Measurements from ENCODE around the gene OR5M8.

The OR5M8 gene

GRCh38 chr11:56491270-56491669 is at the start of gene OR5M8:
OR5M8 (minus strand) TSS chr11:56491370; CDS start chr11:56491370, 0 bp downstream.
- DNase-seq: no peak

GRCh38 chr11:56533054-56533740 is 42.0 kb upstream of the OR5M8 start:
- DNase-seq: no peak

- DNase-seq: no peak
These were observed 40.7 kb upstream of the OR5M8 start for GRCh38 chr11:56531856-56532255.

GRCh38 chr11:56522008-56522407 is 30.8 kb upstream of the OR5M8 start:
- peak in 1 of 2 experiments; percentile 5 for DNase-seq

GRCh38 chr11:56513280-56513679 is 22.1 kb upstream of the OR5M8 start:
- no peak for DNase-seq

- no peak for DNase-seq
These were observed 18.3 kb upstream of the OR5M8 start for GRCh38 chr11:56509439-56509838.

GRCh38 chr11:56497010-56497409 is 5.8 kb upstream of the OR5M8 start:
- DNase-seq: no peak

GRCh38 chr11:56495117-56495516 is 3.9 kb upstream of the OR5M8 start:
- DNase-seq: no peak

- DNase-seq: no peak
These were observed 4.4 kb downstream of the OR5M8 start for GRCh38 chr11:56486801-56487200.

- DNase-seq: no peak
These were observed 16.4 kb downstream of the OR5M8 start for GRCh38 chr11:56474729-56475235.

- DNase-seq: no peak
These were observed 17.9 kb downstream of the OR5M8 start, which contains the start of gene OR5M3 for GRCh38 chr11:56473252-56473651. OR5M3 (minus strand) TSS chr11:56473352; CDS start chr11:56470497, 2,855 bp downstream.

GRCh38 chr11:56457076-56457475 is 34.1 kb downstream of the OR5M8 start:
- no peak for DNase-seq

- no peak for DNase-seq
These were observed 37.6 kb downstream of the OR5M8 start for GRCh38 chr11:56453521-56453920.

Measured in SHP77 (cell line).